HG03442 (cell line): Measurements from ENCODE around the gene SIGLEC12.

Experiments used
- ATAC-seq: cut with Tn5 transposase; IDR thresholded peaks from one replicate; pipeline ENCODE4 v1.9.1; 2021; ENCODE audit warnings: mild to moderate bottlenecking, moderate library complexity; ENCODE audit not compliant: unreplicated experiment

The SIGLEC12 gene

GRCh38 chr19:51501594-51502263, at the start of gene SIGLEC12:
TSS of gene SIGLEC12 (minus strand) at chr19:51501800. CDS start at chr19:51501733, 67 bp downstream.
- ATAC-seq = no peak

- ATAC-seq = no peak
Measured at GRCh38 chr19:51550848-51551672, 49.5 kb upstream of the SIGLEC12 start.

GRCh38 chr19:51549533-51550324, 48.1 kb upstream of the SIGLEC12 start:
- no peak for ATAC-seq

- ATAC-seq = no peak
Measured at GRCh38 chr19:51548891-51549305, 47.3 kb upstream of the SIGLEC12 start.

- ATAC-seq = no peak
Measured at GRCh38 chr19:51548213-51548651, 46.6 kb upstream of the SIGLEC12 start.

- ATAC-seq = no peak
Measured at GRCh38 chr19:51547397-51548212, 46.0 kb upstream of the SIGLEC12 start.

GRCh38 chr19:51546650-51547396, 45.2 kb upstream of the SIGLEC12 start:
- ATAC-seq = no peak

GRCh38 chr19:51546107-51546649, 44.6 kb upstream of the SIGLEC12 start:
- ATAC-seq = no peak

- ATAC-seq = no peak
Measured at GRCh38 chr19:51544038-51544437, 42.4 kb upstream of the SIGLEC12 start.

GRCh38 chr19:51542699-51543098, 41.1 kb upstream of the SIGLEC12 start:
- no peak for ATAC-seq

GRCh38 chr19:51541458-51542357, 40.1 kb upstream of the SIGLEC12 start:
- no peak for ATAC-seq

- ATAC-seq = no peak
Measured at GRCh38 chr19:51539821-51540366, 38.3 kb upstream of the SIGLEC12 start.

- no peak for ATAC-seq
Measured at GRCh38 chr19:51535535-51535934, 33.9 kb upstream of the SIGLEC12 start.

GRCh38 chr19:51531349-51532315, 30.0 kb upstream of the SIGLEC12 start, which contains the start of gene SIGLEC6:
TSS of gene SIGLEC6 (minus strand) at chr19:51531670. CDS start at chr19:51531648, 22 bp downstream.
- no peak for ATAC-seq

GRCh38 chr19:51530616-51531015, 29.0 kb upstream of the SIGLEC12 start:
- no peak for ATAC-seq

- no peak for ATAC-seq
Measured at GRCh38 chr19:51529301-51529700, 27.7 kb upstream of the SIGLEC12 start.

- ATAC-seq = no peak
Measured at GRCh38 chr19:51525651-51526050, 24.1 kb upstream of the SIGLEC12 start.
